Astrocyte of the cerebellum (primary cell): ENCODE data around the gene UBQLN4.

ENCODE experiments used
- DNase-seq: peaks from one replicate; pipeline ENCODE4 v3.0.0-alpha.2; 2011; ENCODE audit warnings: low read depth
- H3K4me3 ChIP-seq: 2 replicates; pipeline ENCODE4 v1.5.1; 2011; ENCODE audit warnings: mild to moderate bottlenecking, low read depth, low read length, moderate library complexity
- CTCF ChIP-seq: IDR thresholded peaks from 2 replicates; pipeline ENCODE4 v1.5.1; 2012; ENCODE audit warnings: low read length, low read depth, moderate library complexity, mild to moderate bottlenecking; ENCODE audit errors: missing control alignments
- in situ Hi-C: cut with HindIII; loops from 2 replicates; pipeline ENCODE4 v1.10.0; 2017; ENCODE audit warnings: low sequenced_read_pairs

UBQLN4 gene

GRCh38 chr1:156033011-156033410 is 20.6 kb downstream of the UBQLN4 start:
- TF ChIP-seq CTCF: no peak
- no peak overlapping the region for H3K4me3 ChIP-seq
- in situ Hi-C loops: no loop called here
- peak; percentile 70 for DNase-seq

- TF ChIP-seq CTCF: no peak
- H3K4me3 ChIP-seq: no peak overlapping the region
- in situ Hi-C loops: no loop called here
- no peak for DNase-seq
Measured at GRCh38 chr1:156026588-156026987, 27.0 kb downstream of the UBQLN4 start.

GRCh38 chr1:156025876-156026275 is 27.7 kb downstream of the UBQLN4 start:
- peak; percentile 81 for TF ChIP-seq CTCF
- no peak overlapping the region for H3K4me3 ChIP-seq
- no peak for DNase-seq
- in situ Hi-C loops: no loop called here

GRCh38 chr1:156024801-156025200 is 28.8 kb downstream of the UBQLN4 start:
- DNase-seq: no peak
- TF ChIP-seq CTCF: no peak
- H3K4me3 ChIP-seq: no peak overlapping the region
- in situ Hi-C loops: no loop called here

GRCh38 chr1:156021954-156022353 is 31.6 kb downstream of the UBQLN4 start:
- in situ Hi-C loops: no loop called here
- H3K4me3 ChIP-seq: no peak overlapping the region
- no peak for TF ChIP-seq CTCF
- DNase-seq: no peak

GRCh38 chr1:156021093-156021428 is 32.5 kb downstream of the UBQLN4 start:
- DNase-seq: no peak
- in situ Hi-C loops: no loop called here
- no peak for TF ChIP-seq CTCF
- peak overlapping the region; percentile 79 for H3K4me3 ChIP-seq
